ENCODE measurements around the gene BCAS1. TPM values are rescaled to one million over a fixed set of nuclear protein-coding genes. Genes with fewer than 3 reads are reported as not detected.

BCAS1 gene
- total RNA-seq, 1 donor from 2014 or later = 2.8 TPM

DNA sequence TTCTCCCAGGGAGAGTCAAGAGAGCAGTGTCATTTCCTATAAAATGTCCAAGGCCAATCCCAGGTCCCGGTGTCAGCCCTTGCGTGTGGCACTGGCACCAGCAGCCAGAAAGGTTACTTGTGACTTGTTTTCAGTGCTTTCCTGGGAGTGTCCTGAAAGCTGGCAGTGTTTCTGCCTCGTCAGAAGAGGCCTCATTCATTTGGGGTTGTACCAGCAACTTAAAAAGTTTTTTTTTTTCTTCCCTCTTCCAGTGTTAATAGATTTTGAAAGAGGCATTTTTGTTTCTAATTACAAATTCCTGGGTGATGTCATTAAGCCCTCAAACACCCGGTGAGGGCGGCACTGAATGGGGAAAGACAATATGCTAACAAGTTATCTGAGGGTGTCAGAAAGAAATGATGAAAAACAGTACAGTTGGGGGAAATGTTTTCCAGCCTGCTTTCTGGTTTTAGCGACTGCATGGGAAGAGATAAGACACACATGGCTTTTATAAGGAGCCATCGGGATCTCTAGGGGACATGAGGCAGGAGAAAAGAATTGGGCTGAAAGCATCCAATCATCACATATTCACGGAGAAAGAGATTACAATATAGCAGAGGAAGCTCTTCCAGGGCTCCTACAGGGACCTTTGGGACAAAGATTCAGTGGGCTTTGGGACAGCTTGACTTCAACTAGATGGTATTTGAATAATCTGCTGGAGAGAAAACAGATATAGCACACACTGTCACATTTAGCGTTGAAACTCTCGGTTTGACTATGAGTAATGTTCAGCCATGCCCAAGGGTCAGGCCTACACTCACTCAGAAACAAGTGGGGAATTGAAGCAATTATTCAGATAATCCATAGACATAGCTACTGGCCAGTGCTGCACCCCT is 153.0 kb downstream of the BCAS1 start:
- ATAC-seq (peak; percentile 28 to 41), DNase-seq (no peak)
- Histone ChIP-seq H3K27me3 (ENCODE audit: low read depth) (no peaks in the 10 kb centered on the region), H3K27ac (peak overlapping the region; percentile 89), H3K36me3 (no peaks in the 10 kb centered on the region), H3K4me1 (peaks cover 33% of the 10 kb centered on the region), H3K4me3 (no peak overlapping the region), H3K9me3 (no peaks in the 10 kb centered on the region)
- TF ChIP-seq, protein P1, sequence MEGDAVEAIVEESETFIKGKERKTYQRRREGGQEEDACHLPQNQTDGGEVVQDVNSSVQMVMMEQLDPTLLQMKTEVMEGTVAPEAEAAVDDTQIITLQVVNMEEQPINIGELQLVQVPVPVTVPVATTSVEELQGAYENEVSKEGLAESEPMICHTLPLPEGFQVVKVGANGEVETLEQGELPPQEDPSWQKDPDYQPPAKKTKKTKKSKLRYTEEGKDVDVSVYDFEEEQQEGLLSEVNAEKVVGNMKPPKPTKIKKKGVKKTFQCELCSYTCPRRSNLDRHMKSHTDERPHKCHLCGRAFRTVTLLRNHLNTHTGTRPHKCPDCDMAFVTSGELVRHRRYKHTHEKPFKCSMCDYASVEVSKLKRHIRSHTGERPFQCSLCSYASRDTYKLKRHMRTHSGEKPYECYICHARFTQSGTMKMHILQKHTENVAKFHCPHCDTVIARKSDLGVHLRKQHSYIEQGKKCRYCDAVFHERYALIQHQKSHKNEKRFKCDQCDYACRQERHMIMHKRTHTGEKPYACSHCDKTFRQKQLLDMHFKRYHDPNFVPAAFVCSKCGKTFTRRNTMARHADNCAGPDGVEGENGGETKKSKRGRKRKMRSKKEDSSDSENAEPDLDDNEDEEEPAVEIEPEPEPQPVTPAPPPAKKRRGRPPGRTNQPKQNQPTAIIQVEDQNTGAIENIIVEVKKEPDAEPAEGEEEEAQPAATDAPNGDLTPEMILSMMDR (IDR thresholded peaks at IDR 0.05) = no peak
- intact Hi-C loops (cut with DNase I) = loop anchor here (10.0 kb wide), 1 partner anchor 343 kb away; no protein-coding TSS in a partner anchor

DNA sequence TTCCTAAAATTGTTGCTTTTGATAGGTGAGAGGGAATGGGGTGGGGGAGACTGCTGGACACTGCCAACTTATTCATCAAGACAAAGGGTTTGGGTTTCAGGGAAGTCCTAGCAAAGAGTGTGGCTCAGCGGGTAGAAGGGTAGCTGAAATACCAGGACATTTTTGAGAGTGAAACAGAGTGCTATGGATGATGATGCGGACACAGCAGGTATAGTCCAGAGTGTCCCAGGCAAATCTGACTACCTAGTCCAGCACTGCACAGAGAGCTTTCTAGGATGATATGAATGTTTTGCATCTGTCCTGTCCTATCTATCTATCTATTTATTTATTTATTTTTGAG is 154.3 kb downstream of the BCAS1 start:
- intact Hi-C loops (cut with DNase I) = loop anchor here (10.0 kb wide), 1 partner anchor 341 kb away; no protein-coding TSS in a partner anchor
- peak; percentile 13 to 24 for ATAC-seq

DNA sequence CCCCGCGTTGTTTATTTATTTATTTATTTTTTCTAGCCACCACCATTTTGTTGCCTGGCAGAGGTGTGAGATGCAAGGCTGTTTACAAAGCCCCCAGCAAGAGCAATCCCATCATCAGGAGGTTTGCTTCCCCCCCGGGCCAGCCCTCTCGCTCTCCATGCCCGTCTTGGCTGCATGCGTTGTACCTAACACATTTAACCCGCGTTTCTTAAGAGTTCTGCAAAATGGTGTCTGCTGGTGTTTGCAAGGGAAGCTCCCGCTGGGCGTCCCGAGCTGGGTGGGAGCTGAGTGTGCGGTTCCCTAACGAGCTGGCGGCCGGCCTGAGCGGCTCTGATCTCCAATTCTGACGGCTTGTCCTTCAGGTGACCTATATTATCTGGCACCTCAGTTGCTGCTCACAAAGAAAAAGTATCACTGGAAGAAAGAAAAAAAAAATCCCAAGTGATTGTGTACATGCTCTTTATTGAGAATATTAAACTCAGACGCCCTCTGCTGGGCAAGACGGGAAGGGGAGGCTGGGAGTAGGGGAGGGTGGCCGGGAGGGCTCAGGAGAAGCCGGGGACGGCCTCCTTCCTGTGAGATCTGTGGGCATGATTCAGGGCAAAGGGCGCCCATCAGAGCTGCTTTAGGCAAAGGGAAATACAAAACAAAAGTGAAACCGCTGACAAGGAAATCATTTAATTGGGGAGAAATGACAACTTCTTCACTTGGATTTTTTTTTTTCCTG is 154.8 kb downstream of the BCAS1 start:
- H3K4me1 ChIP-seq = peaks cover 33% of the 10 kb centered on the region
- peak; percentile 95 for DNase-seq
- no peaks in the 10 kb centered on the region for H3K36me3 ChIP-seq
- no peaks in the 10 kb centered on the region for H3K27me3 ChIP-seq (ENCODE audit: low read depth)
- TF ChIP-seq, protein P1 (IDR thresholded peaks at IDR 0.05) = peak; percentile 93
- no peaks in the 10 kb centered on the region for H3K9me3 ChIP-seq
- peak overlapping the region; percentile 89 for H3K27ac ChIP-seq
- H3K4me3 ChIP-seq = peak overlapping the region; percentile 72
- ATAC-seq = peak; percentile 96 to 97
- intact Hi-C loops (cut with DNase I) = loop anchor here (10.0 kb wide), 1 partner anchor 341 kb away; no protein-coding TSS in a partner anchor

More for the DNA sequence above, 154.3 kb downstream of the BCAS1 start:
- no peaks in the 10 kb centered on the region for H3K27me3 ChIP-seq (ENCODE audit: low read depth)
- TF ChIP-seq, protein P1 (IDR thresholded peaks at IDR 0.05) = no peak
- peaks cover 33% of the 10 kb centered on the region for H3K4me1 ChIP-seq
- H3K9me3 ChIP-seq = no peaks in the 10 kb centered on the region
- H3K36me3 ChIP-seq = no peaks in the 10 kb centered on the region
- H3K27ac ChIP-seq = peak overlapping the region; percentile 89
- no peak for DNase-seq
- H3K4me3 ChIP-seq = peak overlapping the region; percentile 72

DNA sequence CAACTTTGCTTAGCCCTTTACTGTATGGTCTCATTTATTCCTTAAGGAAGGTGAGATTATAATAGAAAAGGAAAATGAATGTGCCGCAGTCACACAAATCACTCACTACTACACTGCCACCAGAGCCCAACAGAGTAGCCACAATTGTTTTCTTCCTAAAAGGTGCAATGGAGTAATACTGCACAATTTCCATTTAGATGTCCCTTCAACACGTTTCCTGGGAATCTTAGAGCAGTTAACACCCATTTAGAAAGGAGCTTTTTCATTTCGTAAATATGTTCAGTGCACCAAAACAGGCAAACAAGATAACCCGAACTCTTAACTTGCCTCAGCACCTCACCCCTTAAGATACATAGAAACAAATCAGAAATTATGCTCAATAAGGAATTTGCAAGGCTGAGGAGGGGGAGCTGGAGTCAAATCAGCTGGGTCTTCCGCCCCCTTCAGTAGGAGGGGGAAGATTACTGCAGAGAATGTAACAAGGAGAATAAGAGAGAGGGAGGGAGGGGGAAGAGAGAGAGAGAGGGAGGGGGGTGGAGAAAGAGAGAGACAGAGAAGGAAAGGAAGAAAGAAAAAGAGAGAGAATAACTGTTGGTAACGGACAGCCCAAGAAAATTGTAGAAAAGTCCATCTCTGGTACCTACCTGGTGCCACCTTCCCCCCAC is 155.5 kb downstream of the BCAS1 start:
- Histone ChIP-seq H3K9me3 (no peaks in the 10 kb centered on the region), H3K4me3 (peak overlapping the region; percentile 72), H3K27ac (peak overlapping the region; percentile 89), H3K36me3 (no peaks in the 10 kb centered on the region), H3K27me3 (ENCODE audit: low read depth) (no peaks in the 10 kb centered on the region), H3K4me1 (peaks cover 33% of the 10 kb centered on the region)
- no peak for DNase-seq
- intact Hi-C loops (cut with DNase I) = loop anchor here (10.0 kb wide), 1 partner anchor 340 kb away; no protein-coding TSS in a partner anchor
- no peak for ATAC-seq
- TF ChIP-seq, protein P1 (IDR thresholded peaks at IDR 0.05) = no peak
